Parietal lobe (tissue), 2 donors: Measurements from ENCODE around the gene STAT4. TPM values are rescaled to one million over a fixed set of nuclear protein-coding genes. Genes with fewer than 3 reads are reported as not detected.

Experiments
- small RNA-seq: library from RNA; depleted of rRNA; stranded (forward); fragments of <200 nt; gene quantifications from one replicate; pipeline ENCODE3, GENCODE V24; 2014; ENCODE audit warnings: low replicate concordance
- total RNA-seq: library from RNA; depleted of rRNA; stranded (reverse); fragments of >200 nt; gene quantifications from one replicate; pipeline ENCODE4 v1.2.3, GENCODE V29; 2014

Gene STAT4
- 6.3 TPM for total RNA-seq

GRCh38 chr2:191150600-191151330, at the start of gene STAT4:
STAT4 (minus strand) TSS chr2:191150994; CDS start chr2:191148203, 2,791 bp downstream.

GRCh38 chr2:191013932-191014652, 136.7 kb downstream of the STAT4 start, which contains the start of gene STAT1:
STAT1 (minus strand) TSS chr2:191014171; CDS start chr2:191010003, 4,168 bp downstream.

Small RNA genes within 50 kb of the gene (small RNA-seq; reads per million reads assigned to genes)
- gene RNU6-959P = not detected

Other genes with a start within 250 kb of the STAT4 start
- gene STAT1, start 136.8 kb downstream of the STAT4 start, total RNA-seq = 21.0 TPM
- gene MYO1B, start 94.4 kb upstream of the STAT4 start, total RNA-seq = 75.4 TPM